ENCODE results near the gene ARHGAP29.

DNA sequence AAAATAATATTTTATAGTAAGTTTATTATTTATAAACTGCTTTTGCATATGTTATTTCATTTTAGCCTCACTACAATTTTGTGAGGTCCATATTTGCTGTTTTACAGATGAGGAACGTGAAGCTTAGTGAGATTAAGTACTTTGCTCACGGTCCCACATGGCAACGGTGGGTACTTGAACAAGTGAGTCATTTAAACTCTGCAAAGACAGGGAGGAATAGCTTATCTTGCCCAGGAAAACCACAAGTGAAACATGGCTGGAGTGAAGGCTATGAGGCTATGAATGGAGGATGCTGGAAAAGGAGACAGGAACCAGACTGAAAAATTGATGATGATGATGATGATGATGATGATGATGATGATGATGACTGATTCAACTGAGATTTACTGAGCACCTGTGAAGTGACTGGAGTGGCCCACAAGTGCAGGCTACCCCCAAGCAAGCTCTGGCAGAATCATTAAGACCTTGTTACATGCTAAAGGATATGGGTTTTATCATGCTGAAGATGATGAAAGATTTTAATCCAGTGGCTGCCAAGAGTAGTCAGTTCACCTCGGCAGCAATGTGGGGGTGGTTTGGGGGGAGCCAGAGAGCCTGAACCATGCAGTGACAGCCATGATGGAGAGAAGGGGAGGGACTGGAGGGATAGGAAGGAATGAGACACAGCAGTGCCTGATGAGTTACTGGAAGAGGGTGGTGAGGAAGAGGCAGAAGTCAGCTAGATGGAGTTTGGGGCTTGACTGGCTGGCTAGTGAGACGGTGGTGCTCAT lies 115.0 kb downstream of the ARHGAP29 start:
- no peak for TF ChIP-seq POLR2A (IDR thresholded peaks at IDR 0.05; ENCODE audit: low read depth, low read length)
- TF ChIP-seq PAX5 (IDR thresholded peaks at IDR 0.05; ENCODE audit: insufficient read depth, low read length, severe bottlenecking) = no peak
- TF ChIP-seq SPI1 (IDR thresholded peaks at IDR 0.05; ENCODE audit: low read depth, low read length) = no peak
- TF ChIP-seq POLR2AphosphoS5 (IDR thresholded peaks at IDR 0.05; ENCODE audit: low read depth, low read length) = no peak
- TF ChIP-seq TAF1 (IDR thresholded peaks at IDR 0.05; ENCODE audit: low read depth, low read length) = no peak
